Stimulated activated CD4-positive, alpha-beta T cell treated with anti-CD3 and anti-CD28 coated beads, Interleukin-1b, Interleukin-23, amount 100 ng/mL, for 48 hours (primary cell): ENCODE measurements around the gene ZNF793.

Source experiments
- DNase-seq: peaks from one replicate; pipeline ENCODE4 v3.0.0-alpha.2; 2020

Gene ZNF793

DNA sequence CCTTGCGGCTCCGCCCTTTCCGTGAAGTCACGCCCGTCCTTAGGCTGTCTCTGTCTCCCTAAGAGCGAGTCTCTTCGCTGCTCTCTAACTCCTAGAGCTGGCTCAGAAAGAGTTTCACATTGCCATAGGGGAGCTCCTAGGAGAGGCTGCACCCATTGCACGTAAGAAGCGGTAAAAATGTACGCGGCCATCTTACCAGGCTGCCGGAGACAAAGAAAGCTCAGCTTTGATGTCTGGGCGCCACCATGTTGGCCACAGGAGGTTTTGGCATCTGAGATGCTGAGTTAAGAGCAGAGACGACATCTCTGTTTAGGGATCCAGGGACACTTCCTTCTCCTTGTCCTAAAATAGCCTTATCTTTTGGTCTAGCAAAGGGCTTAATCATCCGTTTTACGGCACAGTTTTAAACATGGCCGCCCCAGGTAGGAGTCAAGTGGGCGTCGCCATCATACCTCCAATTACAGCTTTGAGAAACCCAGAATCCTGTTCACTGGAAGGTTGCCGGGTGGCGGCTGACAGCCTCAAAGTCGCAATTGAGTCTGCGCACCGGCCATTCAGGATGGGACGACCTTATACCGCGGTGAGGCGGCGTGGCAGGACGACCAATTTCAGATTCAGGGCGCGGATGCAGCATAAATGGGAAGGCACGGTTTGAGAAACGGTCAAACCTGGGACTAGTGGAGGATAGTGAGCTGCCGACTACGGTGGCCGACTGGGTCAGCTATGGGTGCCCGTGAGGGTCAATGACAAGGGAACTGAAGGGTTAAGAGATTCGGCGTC is at the start of gene ZNF793:
Gene ZNF793, plus strand, starts transcription at position 553 of the 780 bp plus-strand sequence. CDS start 16,501 bp downstream, outside the sequence.
- DNase-seq: peak; percentile 83

DNA sequence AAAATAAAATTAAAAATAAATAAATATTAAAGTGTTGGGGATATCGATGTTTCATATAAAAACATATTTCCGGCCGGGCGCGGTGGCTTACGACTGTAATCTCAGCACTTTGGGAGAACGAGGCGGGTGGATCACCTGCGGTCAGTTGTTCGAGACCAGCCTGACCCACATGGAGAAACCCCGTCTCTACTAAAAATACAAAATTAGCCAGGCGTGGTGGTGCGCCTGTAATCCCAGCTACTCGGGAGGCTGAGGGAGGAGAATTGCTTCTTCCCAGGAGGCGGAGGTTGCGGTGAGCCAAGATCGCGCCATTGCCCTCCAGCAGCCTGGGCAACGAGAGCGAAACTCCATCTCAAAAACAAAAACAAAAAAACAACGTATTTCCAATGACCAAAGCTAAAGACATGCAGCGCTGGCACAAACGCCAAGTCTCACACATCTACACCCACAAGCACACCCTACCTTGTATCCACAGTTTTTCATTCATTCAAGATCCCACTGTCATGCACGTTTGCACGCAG is 40.4 kb upstream of the ZNF793 start:
- no peak for DNase-seq

DNA sequence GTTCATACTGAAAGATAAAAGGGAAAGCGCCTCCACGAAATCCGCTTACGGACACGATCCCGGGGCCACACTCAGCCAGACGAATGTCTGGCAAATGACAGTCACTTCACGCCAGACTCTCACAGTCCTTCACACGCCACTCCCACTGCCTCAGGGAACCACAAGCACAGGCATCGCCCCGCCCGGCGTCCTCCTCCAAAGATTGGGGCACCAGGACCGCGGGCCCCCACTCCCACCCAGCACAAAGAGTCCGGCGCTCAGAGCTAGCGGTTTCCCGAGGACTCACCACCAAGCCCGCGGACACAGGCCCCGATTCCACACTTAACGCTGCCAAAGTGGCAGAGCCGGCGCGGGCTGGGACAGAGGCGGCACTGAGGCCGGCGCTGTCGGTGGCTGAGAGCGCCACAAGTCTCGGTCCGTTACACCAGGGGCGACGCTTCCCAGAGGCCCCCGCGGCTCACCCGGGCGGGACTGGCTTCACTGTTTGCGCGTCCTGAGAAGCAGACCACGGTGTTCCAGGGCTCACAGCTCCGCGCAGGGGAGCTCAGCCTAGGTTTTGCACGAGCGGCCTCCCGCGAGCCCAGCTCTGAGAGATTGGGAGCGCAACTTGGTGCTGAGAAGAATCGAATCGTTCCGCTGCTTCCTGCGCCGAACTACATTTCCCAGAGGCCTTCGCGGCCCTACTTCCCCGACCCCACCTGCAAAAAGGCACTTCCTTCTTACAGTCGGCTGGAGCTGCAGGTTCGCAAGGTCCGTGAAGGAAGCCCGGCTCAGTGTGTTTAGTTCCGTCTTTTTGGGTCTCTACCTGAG is 39.7 kb upstream of the ZNF793 start, which contains the start of gene ZNF569:
Gene ZNF569, minus strand, starts transcription at position 647 of the 810 bp plus-strand sequence. CDS start 22,523 bp downstream, outside the sequence.
- peak; percentile 89 for DNase-seq

DNA sequence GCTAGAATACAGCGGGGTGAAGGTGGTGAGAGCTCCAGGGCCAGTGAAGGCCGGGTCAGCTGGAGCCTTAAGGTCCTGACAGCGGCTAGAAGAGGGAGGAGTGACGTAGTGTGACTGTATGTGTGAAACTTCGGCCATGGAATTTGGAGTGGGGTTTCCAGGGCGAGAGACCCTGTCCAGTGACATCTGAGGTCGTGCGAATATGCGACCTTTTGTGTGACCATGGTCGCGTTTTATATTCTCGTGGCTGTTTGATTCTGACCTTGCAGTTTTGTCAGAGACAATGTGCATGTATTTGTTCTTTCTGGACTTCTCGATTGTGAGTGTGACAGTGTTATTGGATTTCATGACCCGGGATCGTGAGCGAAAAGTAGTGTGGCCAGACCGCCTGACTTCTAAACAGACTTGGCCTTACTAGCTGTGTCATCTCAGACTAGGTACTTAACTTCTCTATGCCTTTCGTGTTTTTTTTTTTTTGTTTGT is 39.1 kb upstream of the ZNF793 start:
- DNase-seq: no peak

DNA sequence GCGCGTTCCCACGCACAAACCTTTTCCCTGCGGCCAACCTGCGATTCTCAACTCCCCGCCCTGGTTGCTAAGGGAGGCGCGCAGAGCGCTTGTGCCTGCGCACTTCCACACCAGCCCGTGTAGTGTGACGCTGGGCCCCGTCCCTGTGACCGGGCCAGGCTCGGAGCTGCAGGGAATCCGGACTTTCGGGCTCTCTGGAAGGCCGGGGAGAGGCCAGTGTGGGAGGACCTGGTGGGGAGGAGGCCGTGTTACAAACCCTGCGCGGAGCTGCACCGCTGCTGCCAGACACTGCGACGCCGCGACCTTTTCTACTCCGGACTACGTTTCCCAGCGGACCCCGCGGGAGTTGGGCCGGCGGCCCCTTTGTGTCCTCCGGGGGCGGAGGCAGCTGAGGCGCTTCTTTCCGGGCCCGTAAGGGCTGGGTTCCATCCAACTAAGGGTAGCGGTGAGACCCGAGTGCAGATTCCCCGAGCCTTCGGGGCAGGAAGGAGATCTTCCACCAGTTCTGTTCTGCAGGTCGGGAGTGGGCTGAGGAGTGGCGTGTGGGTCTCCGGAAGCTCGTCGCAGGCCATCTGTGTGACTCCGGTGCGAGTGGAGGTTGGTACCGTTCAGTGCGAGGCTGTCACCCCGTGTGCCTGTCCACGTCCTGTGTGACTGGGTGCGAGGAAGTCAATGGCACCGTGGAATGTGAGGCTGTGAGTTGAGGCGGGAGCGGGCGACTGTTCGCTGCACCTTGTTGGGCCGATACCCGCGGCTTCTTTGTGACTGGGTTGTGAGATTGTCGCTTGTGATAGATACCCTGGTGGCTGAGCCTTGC is 37.6 kb upstream of the ZNF793 start, which contains the start of gene ZNF570:
Gene ZNF570, plus strand, starts transcription at position 396 of the 817 bp plus-strand sequence. CDS start 999 bp downstream, outside the sequence.
- peak; percentile 88 for DNase-seq

DNA sequence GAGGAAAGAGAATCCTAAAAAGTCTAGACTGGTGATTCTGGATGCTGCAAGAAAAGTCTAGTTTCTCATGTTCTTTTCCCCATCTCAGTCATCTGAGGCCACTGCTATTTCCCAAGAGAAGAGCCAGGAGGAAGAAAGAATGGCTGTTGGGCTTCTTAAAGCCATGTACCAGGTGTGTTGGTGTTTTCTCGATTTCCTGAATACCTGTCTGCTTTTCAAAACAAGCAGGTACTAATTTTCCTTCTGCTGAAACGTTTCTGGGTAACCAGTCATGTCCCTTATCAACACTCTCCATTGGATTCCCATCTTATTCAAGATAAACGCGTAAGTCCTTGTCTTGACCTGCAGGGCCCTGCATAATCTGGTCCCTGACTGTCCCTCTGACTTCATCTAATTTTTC is 36.5 kb upstream of the ZNF793 start:
- no peak for DNase-seq

DNA sequence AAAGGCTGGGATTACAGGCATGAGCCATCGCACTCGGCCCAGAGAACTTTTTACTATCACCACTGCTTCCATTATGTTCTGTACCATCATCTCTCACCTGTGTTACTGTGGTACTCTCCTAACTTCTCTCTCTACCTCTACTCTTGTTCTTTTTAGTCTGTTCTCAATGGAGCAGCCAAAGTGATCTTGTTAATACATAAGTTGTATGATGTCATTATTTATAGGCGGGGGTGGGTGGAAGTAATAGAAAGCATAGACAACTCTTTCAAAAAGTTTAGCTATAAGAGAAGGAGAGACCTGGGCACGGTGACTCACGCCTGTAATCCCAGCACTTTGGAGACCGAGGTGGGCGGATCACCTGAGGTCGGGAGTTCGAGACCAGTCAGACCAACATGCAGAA is 34.6 kb upstream of the ZNF793 start:
- no peak for DNase-seq

DNA sequence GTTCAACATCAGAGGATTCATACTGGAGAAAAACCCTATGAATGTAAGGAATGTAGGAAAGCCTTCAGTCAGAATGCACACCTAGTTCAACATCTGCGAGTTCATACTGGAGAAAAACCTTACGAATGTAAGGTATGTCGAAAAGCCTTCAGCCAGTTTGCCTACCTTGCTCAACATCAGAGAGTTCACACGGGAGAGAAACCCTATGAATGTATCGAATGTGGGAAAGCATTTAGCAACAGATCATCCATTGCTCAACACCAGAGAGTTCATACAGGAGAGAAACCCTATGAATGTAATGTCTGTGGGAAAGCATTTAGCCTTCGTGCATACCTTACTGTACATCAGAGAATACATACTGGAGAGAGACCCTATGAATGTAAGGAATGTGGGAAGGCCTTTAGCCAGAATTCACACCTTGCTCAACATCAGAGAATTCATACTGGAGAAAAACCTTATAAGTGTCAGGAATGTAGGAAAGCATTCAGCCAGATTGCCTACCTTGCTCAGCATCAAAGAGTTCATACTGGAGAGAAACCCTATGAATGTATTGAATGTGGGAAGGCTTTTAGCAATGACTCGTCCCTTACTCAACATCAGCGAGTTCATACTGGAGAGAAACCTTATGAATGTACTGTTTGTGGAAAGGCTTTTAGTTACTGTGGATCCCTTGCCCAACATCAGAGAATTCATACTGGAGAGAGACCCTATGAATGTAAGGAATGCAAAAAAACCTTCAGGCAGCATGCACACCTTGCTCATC is 22.2 kb upstream of the ZNF793 start:
- no peak for DNase-seq

DNA sequence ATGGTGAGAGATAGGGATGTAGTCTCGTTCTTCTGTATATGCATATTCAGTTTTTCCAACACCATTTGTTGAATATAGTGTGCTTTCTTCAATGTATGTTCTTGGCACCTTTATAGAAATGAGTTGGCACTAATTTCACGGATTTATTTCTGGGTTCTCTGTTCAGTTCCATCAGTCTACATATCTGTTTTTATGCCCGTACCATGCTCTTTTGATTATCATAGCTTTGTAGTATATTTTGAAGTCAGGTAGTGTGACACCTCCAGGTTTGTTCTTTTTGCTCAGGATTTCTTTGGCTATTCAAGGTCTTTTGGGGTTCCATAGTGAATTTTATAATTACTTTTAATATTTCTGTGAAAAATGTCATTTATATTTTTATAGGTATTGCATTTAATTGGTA is 14.5 kb upstream of the ZNF793 start:
- no peak for DNase-seq

DNA sequence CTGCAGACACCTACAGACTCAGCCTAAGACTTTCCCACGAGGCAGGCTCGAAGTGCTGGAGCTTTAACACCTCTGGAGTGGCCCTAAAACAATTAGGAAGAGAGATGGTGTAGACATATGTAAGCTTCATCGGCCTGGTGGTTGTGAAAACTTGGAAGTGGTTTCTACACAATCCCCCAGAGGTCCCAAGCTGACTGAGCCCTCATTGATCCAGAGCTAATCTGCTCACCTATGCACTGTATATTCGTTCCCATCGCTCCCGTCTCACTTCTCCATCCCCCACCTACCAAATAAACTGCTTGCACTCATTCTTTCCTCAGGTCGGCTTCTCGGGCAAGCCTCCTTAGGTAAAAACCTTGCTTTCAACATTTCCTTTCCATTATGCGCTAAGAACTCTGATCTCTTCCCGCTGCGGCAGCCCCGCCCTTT is 767 bp upstream of the ZNF793 start:
- DNase-seq: no peak

DNA sequence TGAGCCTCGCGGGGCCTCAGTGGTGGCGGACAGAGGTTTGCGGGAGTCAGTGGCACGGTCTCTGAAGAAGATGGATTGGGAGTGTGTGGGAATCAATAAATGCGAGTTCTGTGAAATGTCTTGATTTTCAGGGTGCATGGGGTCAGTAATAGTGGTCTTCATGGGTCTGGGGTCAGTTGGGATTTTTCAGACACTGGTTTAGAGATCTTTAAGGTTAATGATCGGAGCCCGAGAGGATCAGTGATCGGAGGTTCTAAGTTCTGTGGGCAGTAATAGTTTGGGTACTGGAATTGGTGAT is 377 bp downstream of the ZNF793 start:
- no peak for DNase-seq

DNA sequence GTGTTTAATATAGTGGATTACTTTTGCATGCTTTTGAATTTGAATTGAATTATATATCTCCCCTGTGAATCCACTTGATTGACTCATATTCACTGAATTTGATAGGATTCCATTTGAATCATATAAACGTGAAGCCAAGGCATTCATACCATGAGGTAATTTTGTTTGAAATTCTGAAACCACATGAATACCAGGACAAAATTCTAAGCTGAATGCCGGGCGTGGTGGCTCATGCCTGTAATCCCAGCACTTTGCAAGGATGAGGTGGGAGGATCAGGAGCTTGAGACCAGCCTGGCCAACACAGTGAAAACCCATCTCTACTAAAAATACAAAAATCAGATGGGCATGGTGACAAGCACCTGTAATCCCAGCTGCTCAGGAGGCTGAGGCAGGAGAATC is 4.4 kb downstream of the ZNF793 start:
- no peak for DNase-seq

DNA sequence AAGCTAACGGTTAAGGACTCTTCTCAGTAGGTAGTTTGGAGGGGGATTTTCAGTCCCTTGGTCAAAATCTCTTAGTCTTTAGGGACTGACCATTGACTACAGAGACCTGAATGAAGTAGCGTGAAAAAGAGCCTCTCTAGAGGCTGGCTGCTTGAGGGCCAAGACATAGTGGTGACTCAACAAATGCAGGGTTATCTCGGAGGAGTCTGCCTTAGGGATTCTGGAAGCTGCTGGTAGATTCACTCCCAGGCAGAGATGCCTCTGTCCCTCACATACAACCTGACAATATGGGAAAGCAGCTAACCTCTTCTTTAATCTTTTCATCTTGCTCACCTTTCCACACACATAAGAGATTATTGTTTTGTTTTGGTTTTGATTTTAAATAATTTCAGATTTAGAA is 5.1 kb downstream of the ZNF793 start:
- DNase-seq: no peak

DNA sequence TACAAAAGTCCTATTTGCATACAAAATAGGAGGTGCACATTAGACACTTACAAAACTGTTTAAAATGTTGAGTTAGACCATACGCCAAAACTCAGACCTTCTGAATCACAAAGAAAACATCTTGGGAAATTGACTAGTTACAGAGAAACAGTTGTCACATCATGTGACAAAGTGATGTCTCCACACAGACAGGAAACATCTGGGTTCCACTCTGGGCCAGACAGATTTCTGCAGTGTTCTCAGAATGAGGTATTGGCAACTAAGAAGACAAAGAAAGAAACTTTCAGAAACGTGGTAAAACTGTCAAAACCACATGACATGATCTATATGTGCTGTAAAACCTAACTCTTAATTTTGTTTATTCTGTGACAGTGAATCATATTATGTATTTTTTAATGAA is 6.7 kb downstream of the ZNF793 start:
- no peak for DNase-seq

DNA sequence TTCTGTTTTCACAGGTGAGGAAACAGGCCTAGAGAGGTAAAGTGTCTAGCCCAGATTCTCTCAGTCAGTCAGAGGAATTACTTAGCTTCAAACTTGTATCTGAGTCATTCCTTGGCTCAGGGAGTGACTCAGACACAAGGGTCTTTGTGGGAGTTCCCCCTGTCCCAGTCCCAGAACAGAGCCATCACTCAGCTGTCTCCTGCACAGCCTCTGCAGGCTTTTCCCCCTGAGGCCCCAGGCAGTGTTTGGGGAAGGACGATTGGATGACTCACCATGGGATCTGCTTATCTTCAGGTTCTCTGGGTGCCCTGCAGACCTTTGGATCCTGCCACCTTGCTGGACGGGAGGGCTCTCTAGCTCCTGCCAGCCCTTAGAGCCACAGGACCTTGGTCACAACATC is 13.2 kb downstream of the ZNF793 start:
- peak; percentile 1 for DNase-seq

DNA sequence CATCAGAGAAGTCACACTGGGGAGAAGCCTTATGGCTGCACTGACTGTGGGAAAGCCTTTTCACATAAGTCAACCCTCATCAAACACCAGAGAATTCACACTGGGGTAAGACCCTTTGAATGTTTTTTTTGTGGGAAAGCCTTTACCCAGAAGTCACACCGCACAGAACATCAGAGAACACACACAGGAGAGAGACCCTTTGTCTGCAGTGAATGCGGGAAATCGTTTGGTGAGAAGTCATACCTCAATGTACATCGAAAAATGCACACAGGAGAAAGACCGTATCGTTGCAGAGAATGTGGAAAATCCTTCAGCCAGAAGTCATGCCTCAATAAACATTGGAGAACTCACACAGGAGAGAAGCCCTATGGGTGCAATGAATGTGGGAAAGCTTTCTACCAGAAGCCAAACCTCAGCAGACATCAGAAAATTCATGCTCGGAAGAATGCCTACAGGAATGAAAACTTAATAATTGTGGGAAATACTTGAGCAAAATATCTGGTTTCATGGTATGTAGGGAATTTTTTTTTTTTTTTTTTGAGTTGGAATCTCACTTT is 30.7 kb downstream of the ZNF793 start:
- no peak for DNase-seq

DNA sequence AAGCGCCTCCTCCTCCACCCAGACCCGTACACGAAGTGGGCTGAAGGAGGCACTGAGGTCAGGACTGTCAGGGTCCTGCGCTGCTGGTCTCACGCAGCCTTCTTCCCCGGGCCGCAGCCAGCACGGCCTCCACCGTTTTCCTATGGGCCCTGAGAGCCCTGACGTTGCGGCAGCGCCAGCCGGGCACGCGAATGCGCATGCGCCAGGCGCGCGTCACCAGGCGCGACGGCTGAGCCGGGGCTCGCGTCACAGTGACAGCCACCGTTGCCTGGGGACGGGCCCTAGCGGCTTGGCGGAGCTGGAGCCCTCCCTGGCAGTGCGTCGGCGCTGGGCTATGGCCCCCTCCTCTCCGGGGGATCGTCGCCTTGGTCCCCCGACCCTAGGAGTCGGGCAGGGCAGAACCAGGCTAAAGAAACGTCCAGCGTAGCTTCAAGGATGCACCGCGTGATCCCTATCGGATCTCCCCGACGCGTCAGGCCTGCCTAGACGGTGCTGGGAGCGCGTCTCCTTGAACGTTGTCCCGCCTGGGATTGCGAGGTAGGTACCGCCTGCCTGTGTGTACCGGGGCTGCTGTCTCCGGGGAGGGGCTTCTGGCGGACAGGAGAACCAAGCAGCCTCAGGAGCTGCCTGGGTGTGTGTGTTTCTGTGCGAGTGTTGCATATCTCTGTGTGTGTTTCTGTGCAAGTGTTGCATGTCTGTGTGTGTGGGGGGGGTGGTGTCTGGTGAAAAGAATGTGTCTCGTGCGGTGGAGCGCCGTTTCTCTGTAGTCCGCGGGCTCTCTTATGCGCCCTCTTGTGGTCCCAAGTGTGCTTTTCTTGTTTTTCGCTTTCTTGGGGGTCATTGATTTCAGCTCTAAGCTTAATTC is 44.6 kb downstream of the ZNF793 start:
- DNase-seq: peak; percentile 72

DNA sequence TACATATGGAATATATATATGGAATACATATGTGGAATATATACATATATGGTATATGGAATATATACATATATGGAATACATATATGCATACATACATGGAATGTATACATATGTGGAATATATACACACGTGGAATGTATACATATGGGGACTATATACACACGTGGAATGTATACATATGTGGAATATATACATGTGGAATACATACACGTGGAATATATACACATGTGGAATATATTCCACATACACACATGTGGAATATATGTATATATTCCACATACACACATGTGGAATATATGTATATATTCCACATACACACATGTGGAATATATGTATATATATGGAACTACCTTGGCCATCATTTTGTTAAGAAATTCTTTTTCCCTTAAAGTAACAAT is 56.8 kb downstream of the ZNF793 start:
- DNase-seq: no peak

DNA sequence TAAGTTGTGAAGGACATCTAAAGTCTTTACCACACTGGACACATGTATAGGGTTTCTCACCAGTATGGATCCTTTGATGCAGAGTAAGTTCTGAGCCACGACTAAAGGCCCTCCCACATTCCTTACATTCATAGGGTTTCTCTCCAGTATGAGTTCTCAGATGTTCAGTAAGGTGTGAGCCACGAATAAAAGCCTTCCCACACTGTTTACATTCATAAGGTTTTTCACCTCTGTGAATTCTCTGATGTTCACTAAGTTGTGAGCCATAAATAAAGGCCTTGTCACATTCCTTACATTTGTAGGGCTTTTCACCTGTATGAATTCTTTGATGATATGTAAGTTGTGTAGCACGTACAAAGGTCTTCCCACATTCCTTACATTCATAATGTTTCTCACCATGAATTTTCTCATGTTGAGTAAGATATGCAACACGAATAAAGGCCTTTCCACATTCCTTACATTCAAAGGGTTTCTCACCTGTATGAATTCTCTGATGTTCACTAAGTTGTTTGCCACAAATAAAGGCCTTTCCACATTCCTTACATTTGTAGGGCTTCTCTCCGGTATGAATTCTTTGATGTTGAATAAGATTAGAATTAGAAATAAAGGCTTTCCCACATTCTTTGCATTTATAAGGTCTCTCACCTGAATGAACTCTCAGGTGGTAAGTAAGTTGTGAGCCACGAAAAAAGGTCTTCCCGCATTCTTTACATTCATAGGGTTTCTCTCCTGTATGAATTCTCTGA is 58.1 kb downstream of the ZNF793 start:
- DNase-seq: no peak

DNA sequence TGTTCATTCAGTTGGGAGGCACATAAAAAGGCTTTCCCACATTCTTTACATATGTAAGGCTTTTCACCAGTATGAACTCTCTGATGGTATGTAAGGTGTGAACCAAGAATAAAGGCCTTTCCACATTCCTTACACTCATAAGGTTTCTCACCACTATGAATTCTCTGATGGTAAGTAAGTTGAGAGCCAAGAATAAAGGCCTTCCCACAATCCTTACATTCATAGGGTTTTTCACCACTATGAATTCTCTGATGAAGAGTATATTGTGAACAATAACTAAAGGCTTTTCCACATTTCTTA is 58.6 kb downstream of the ZNF793 start:
- no peak for DNase-seq
